ENCODE data around the gene PLA2G12A.

Gene PLA2G12A

GRCh38 chr4:109671350-109671749 is 58.5 kb downstream of the PLA2G12A start:
- ATAC-seq = no peak
- no peak for TF ChIP-seq OSR1 (CRISPR knock-in tag; IDR thresholded peaks at IDR 0.05)

- no peak for ATAC-seq
- TF ChIP-seq CSDC2 (CRISPR knock-in tag; IDR thresholded peaks at IDR 0.05) (no peak), ZFP3 (CRISPR knock-in tag; IDR thresholded peaks at IDR 0.05) (no peak), TSHZ2 (CRISPR knock-in tag; IDR thresholded peaks at IDR 0.05) (no peak)
Observed at GRCh38 chr4:109665783-109666485, 63.9 kb downstream of the PLA2G12A start.

GRCh38 chr4:109662771-109663170 is 67.1 kb downstream of the PLA2G12A start:
- ATAC-seq = no peak
- no peak for TF ChIP-seq POU6F1 (CRISPR knock-in tag; IDR thresholded peaks at IDR 0.05; ENCODE audit: borderline replicate concordance, low read depth)
- TF ChIP-seq ZNF8 (CRISPR knock-in tag; IDR thresholded peaks at IDR 0.05) = no peak
- no peak for TF ChIP-seq ESRRG (CRISPR knock-in tag; IDR thresholded peaks at IDR 0.05)
- no peak for TF ChIP-seq ZFP30 (CRISPR knock-in tag; IDR thresholded peaks at IDR 0.05)
- no peak for TF ChIP-seq GLIS3 (CRISPR knock-in tag; IDR thresholded peaks at IDR 0.05)
- no peak for TF ChIP-seq CSDC2 (CRISPR knock-in tag; IDR thresholded peaks at IDR 0.05)
- no peak for TF ChIP-seq CSRNP3 (CRISPR knock-in tag; IDR thresholded peaks at IDR 0.05)
- TF ChIP-seq TOX (CRISPR knock-in tag; IDR thresholded peaks at IDR 0.05; ENCODE audit: borderline replicate concordance) = no peak
- TF ChIP-seq PATZ1 (CRISPR knock-in tag; IDR thresholded peaks at IDR 0.05; ENCODE audit: borderline replicate concordance) = no peak
- no peak for TF ChIP-seq PPARA (CRISPR knock-in tag; IDR thresholded peaks at IDR 0.05; ENCODE audit: borderline replicate concordance)
- TF ChIP-seq ARNTL (CRISPR knock-in tag; IDR thresholded peaks at IDR 0.05; ENCODE audit: borderline replicate concordance, low read depth) = no peak
- TF ChIP-seq ZC3H10 (CRISPR knock-in tag; IDR thresholded peaks at IDR 0.05) = no peak
- TF ChIP-seq ZNF565 (CRISPR knock-in tag; conservative IDR thresholded peaks at IDR 0.05; ENCODE audit: low read depth) = no peak
- no peak for TF ChIP-seq RARB (CRISPR knock-in tag; IDR thresholded peaks at IDR 0.05)
- no peak for TF ChIP-seq BACH2 (CRISPR knock-in tag; IDR thresholded peaks at IDR 0.05; ENCODE audit: borderline replicate concordance)
- no peak for TF ChIP-seq TSHZ2 (CRISPR knock-in tag; IDR thresholded peaks at IDR 0.05)
- no peak for TF ChIP-seq OSR1 (CRISPR knock-in tag; IDR thresholded peaks at IDR 0.05)
- TF ChIP-seq ISL1 (CRISPR knock-in tag; IDR thresholded peaks at IDR 0.05) = no peak
- TF ChIP-seq ZNF70 (CRISPR knock-in tag; IDR thresholded peaks at IDR 0.05) = no peak
- no peak for TF ChIP-seq TCF4 (CRISPR knock-in tag; IDR thresholded peaks at IDR 0.05; ENCODE audit: borderline replicate concordance)

Data from SK-N-SH treated with all-trans-retinoic acid at 6 μM for 48 hours (cell line).